NB4 (cell line): Measurements from ENCODE around the gene C19orf38.

Experiments used
- DNase-seq: peaks from one replicate; pipeline ENCODE4 v3.0.0; 2010; ENCODE audit warnings: low read depth
- H3K4me3 ChIP-seq: one replicate; pipeline ENCODE4 v1.5.1; 2011; ENCODE audit warnings: mild to moderate bottlenecking, low read depth, low read length, moderate library complexity
- CTCF ChIP-seq: IDR thresholded peaks from one replicate; pipeline ENCODE4 v1.5.1; 2012; ENCODE audit warnings: low read depth, low read length
- MYC ChIP-seq: IDR thresholded peaks from 2 replicates; pipeline ENCODE4 v1.6.1; 2011; ENCODE audit warnings: low read depth, low read length
- POLR2A ChIP-seq: IDR thresholded peaks from 2 replicates; pipeline ENCODE4 v1.6.1; 2011; ENCODE audit warnings: mild to moderate bottlenecking; ENCODE audit not compliant: insufficient read length; ENCODE audit errors: extremely low read depth
- TF ChIP-seq, protein P1 (sequence below): IDR thresholded peaks from 2 replicates; pipeline ENCODE4 v1.6.1; 2011; ENCODE audit warnings: low read depth, low read length

C19orf38 gene

DNA sequence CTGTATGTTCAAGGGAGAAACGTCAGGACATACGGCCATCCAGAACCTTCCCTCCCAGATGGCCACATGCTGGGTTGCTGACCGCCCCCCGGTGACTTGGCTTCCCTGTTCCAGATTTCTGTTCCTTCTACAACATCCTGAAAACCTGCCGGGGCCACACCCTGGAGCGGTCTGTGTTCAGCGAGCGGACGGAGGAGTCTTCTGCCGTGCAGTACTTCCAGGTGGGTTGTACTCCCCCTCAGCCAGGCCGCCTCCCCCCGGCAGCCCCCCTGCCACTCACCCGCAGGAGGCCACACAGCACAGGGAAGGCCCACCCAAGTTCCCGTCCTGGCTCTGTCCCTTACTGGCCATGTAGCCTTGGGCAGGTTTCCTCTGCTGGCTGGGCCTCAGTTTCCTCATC, 59.7 kb downstream of the C19orf38 start:
- TF ChIP-seq CTCF: no peak
- no peak for TF ChIP-seq MYC
- TF ChIP-seq, protein P1, sequence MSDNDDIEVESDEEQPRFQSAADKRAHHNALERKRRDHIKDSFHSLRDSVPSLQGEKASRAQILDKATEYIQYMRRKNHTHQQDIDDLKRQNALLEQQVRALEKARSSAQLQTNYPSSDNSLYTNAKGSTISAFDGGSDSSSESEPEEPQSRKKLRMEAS: no peak
- no peak for TF ChIP-seq POLR2A
- no peak overlapping the region for H3K4me3 ChIP-seq
- DNase-seq: no peak

- no peak overlapping the region for H3K4me3 ChIP-seq
- TF ChIP-seq POLR2A: no peak
- TF ChIP-seq, protein P1: no peak
- no peak for TF ChIP-seq MYC
- no peak for TF ChIP-seq CTCF
- DNase-seq: no peak
These were observed 60.3 kb downstream of the C19orf38 start for GRCh38 chr19:10908380-10908960.

DNA sequence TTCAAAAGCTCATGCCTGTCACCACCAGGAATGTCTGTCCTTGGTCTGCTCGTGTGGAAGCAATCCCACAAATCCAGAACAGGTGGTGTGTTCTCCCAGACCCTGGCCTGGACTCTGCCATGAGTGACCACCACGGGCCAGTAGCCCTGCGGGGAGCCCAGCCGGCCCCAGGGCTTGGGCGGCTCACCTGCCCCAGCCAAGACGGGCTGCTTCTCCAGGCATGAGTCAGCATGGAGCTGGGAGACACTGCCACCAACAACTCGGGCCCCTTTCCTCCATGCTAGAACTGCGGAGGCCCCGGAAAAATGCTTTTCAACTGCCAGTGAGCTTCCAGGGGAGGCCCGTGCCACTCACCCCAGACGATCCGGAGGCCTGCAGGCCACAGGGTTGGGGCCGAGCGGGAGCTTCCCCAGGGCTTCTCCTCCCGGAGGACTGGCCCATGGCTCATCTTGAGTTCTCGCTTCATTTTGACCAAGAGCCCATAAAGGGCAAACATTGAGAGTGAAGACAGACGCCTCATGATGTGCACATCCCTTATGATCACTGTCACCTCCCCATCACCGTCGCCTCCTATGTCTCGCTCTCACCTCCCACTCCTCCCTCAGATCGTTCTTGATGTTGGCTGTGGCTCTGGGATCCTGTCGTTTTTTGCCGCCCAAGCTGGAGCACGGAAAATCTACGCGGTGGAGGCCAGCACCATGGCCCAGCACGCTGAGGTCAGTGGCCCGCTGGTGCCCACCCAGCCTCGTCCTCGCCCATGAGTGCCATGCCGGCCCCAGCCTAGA, 63.6 kb downstream of the C19orf38 start:
- no peak overlapping the region for H3K4me3 ChIP-seq
- no peak for TF ChIP-seq CTCF
- no peak for TF ChIP-seq POLR2A
- TF ChIP-seq, protein P1: no peak
- no peak for TF ChIP-seq MYC
- no peak for DNase-seq

GRCh38 chr19:10912619-10913018, 64.4 kb downstream of the C19orf38 start:
- H3K4me3 ChIP-seq: no peak overlapping the region
- no peak for TF ChIP-seq POLR2A
- TF ChIP-seq, protein P1: no peak
- no peak for TF ChIP-seq MYC
- TF ChIP-seq CTCF: no peak
- DNase-seq: no peak

DNA sequence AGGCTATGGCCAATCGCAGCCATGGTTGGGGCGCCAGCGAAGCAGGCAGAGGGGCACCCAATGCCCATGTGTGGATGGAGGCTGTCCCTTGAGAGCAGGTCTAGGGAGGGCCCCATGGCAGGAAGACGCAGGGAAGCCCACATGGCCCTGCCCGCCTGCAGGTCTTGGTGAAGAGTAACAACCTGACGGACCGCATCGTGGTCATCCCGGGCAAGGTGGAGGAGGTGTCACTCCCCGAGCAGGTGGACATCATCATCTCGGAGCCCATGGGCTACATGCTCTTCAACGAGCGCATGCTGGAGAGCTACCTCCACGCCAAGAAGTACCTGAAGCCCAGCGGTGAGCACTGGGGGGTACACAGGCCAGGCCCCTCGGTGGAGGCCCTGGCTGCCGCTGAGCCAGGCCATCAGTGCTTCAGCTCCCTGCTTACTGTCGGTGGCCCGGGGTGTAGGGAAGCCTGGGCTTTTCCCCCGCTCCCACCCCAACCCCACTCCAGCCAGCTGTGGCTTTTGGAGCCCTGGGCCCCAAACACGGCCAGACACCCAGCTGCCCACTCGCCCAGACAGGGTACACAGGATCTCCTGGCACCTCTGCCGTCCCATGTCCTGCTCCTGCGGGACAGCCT, 65.6 kb downstream of the C19orf38 start:
- H3K4me3 ChIP-seq: no peak overlapping the region
- TF ChIP-seq POLR2A (no peak), MYC (no peak), CTCF (no peak)
- TF ChIP-seq, protein P1: no peak
- DNase-seq: no peak
